Mesenteric fat pad (tissue), 1 donor: ENCODE measurements around the gene DENND2A. TPM values are rescaled to one million over a fixed set of nuclear protein-coding genes. Genes with fewer than 3 reads are reported as not detected.

Source experiments
- DNase-seq: peaks from one replicate; pipeline ENCODE4 v3.0.0-alpha.2; 2020; ENCODE audit warnings: low spot score
- long read RNA-seq: library from polyadenylated mRNA; unstranded; transcript quantifications from one replicate; pipeline ENCODE4 v2.0.0, GENCODE V29; 2020
- total RNA-seq: library from RNA; stranded (reverse); fragmentation: NEBNext Ultra II Directional; extraction: Animal tissue kit (Norgen Biotek cat#: 25700); gene quantifications from one replicate; pipeline ENCODE4 v1.2.1, GENCODE V29; 2021
- donor health status: DM: yes; HTN: yes; CAD: no.

The DENND2A gene
- total RNA-seq = 24.6 TPM
- long read RNA-seq, partial matches to known transcripts = 9 of 29 reads
- long read RNA-seq, other reads (novel, unspliced or antisense) = 15 of 29 reads

GRCh38 chr7:140640727-140641523 is at the start of gene DENND2A:
Gene DENND2A, minus strand, starts transcription at chr7:140640813. Its CDS starts 38,416 bp downstream, at chr7:140602397.
- peak; percentile 92 for DNase-seq

DNA sequence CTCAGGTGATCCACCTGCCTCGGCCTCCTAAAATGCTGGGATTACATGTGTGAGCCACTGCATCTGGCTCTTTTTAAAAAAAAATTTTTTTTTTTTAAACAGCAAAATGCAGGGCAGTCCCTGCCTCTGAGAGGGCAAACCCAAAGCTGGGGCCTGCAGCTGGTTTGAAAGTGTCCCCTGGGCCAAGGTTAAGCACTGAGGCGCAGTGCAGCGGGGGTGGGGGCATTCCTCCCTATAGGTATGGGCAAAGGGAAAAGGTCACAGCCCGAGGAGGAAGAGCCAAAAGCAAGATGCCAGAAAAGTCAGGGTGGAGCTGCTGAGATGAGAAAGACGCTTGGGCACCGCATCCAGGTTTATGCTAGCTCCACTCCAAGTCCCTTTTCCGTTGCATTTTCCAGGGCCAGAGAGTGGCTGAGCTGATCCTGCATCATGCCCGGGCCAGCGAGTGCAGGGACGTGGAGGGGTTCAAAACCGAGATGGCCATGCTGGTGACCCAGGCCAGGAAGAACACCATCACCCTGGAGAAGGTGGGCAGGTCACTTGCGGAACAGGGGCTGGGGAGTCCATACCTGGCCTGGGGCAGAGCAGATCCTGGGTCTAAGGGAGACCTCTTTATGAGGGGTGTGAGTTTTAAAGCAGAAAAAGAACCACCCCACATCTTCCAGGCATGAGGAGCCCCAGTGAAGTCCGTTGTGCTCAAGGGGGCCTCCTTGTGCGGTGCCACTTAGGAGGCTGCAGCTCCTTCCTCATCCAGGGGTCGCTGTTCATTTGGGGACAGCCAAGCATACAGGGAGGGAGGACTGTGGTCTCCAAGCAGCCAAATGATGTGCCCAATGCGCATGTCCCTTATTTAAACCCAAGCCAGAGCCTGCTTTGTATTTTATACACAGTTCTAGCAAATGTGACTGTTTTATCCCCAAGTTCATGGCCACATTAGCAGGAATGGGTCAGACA is 48.9 kb upstream of the DENND2A start:
- peak; percentile 72 for DNase-seq

- DNase-seq = peak; percentile 60
Observed at GRCh38 chr7:140688341-140688740, 47.7 kb upstream of the DENND2A start.

GRCh38 chr7:140686921-140687320 is 46.3 kb upstream of the DENND2A start:
- DNase-seq = peak; percentile 71

GRCh38 chr7:140685407-140686087 is 44.9 kb upstream of the DENND2A start:
- peak; percentile 81 for DNase-seq

DNA sequence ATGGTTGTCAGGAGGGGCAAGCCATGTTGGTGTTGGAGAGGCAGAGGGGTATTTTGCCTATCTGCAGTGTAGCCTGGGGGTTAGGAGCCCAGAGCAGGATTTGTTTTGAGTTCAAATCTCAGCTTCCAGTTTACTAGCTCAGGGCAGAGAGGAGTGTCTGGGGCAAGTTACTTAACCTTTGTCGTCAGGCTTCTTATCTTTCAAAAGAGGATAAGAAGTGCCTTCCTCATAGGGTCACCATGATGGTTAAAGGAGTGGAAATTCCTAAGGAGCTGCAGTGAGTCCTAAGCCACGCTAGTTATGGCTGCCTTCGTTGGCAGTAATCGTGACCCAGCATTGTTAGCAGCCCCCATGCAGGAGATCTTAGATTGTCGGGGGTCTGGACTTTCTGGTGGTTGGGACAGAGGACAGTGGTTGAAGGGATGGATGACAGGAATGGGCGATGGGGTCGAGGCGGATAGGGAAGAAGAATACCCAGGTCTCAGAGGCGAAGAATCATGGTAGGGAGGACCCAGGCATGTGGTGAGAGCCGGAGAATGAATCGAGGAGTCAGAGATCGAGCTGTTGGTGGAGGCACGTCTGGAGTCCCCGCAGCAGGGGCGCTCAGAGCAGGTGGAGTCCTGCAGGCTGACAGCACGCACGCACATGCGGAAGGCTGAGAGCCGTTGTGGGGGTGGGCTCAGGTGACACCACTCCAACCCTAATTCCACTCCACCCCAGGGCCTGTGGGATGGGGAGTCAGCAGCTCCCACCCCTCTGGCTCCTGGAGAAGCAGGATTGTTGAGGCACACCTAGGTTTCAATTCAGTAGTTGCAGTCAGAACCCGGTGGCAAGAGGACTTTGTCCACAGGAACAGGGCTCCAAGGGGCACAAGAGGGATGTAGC is 43.7 kb upstream of the DENND2A start:
- DNase-seq = peak; percentile 30

DNA sequence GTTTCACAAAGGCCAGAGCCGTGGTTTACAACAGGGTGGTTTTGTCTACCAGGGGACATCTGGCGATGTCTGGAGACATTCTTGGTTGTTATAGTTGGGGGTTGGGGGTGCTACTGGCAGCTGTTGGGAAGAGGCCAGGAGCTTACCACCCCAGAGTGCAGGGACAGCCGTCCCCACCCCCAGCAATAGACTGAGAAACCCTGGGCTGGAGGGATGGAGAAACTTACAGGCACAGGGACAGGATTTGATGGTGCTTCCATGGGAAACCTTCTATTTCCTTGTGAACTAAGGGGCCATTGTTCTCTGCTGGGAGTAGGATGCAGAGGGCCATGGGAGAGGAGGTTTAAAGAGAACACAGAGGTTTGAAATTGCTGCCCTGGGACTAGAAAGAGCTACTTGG is 43.0 kb upstream of the DENND2A start:
- peak; percentile 60 for DNase-seq

DNA sequence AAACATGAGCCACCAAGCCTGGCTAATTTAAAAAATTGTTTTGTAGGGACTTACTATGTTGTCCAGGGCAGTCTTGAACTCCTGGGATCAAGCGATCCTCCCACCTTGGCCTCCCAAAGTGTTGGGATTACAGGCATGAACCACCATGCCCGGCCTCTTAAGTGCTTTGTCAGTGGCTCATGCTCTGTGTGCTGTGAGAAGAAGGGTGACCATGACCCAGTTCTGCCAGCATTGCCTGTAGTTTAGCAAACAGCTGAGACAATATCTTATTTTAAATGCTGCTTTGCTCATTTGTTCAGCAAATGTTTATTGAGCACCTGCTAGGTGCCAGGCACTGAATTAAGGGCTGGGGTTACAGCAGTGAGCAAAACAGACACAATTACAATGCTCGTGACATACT is 41.2 kb upstream of the DENND2A start:
- peak; percentile 14 for DNase-seq

- peak; percentile 33 for DNase-seq
Observed at GRCh38 chr7:140680886-140681285, 40.3 kb upstream of the DENND2A start.

- peak; percentile 26 for DNase-seq
Observed at GRCh38 chr7:140679186-140679585, 38.6 kb upstream of the DENND2A start.

GRCh38 chr7:140678816-140679130 is 38.2 kb upstream of the DENND2A start:
- no peak for DNase-seq

DNA sequence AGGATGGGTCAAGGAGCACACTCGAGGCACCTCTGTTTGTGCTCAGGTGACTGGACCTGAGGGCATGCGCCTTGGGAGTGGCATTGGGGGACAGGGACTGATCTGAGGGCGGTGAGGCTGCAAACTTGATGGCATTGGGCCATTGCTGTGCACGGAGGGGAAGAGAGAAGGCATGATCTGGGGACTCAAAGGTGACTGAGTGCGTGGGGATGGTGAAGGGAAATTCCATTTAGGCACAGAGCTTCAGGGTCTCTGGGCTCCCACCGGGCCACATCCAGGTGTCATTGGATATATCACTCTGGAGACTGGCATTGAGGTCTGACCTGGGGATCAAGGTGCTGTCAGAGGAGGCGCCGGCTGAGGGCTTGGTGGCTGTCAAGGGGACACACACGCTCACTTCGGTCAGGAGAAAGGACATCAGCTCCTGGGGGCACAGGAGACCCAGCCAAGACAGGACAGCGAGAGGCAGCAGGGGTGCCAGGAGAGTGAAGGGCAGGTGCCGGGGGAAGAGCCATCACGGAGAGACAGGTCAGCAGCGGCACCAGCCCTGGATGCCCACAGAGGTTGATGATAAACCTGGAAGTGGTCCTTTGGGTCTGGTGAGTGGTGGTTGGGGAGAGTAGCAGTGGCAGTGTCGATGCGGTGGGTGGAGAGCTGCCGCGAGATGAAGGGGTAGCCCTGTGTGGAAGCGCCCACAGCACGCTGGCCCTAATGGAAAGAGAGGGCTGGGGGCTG is 37.6 kb upstream of the DENND2A start:
- DNase-seq = peak; percentile 78

DNA sequence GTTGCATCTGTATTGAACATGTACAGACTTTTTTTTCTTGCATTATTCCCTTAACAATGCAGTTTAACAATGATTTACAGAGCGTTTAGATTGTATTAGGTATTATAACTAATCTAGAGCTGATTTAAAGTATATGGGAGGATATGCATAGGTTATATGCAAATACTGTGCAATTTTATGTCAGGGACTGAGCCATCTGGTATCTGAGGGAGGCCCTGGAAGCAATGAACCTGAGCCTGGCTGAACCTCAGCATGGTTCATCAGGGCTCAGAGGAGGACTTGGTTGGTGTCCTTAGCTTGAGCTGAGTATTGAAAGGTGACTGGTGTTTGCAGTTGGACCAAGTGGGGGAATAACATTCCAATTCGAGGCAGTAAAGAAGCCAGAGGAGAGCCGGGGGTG is 36.9 kb upstream of the DENND2A start:
- peak; percentile 24 for DNase-seq

DNA sequence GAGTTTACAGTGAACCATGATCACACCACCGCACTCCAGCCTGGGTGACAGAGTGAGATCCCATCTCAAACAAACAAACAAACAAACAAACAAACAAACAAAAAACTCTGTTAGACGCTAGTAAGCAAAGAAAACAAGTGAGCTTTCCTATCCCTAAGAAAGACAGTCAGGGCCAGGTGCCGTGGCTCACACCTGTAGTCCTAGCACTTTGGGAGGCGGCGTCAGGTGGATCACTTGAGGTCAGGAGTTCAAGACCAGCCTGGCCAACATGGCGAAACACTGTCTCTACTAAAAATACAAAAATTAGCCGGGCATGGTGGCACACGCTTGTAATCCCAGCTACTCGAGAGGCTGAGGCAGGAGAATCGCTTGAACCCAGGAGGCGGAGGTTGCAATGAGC is 36.3 kb upstream of the DENND2A start:
- DNase-seq = peak; percentile 9

GRCh38 chr7:140676306-140676705 is 35.7 kb upstream of the DENND2A start:
- DNase-seq = no peak

- DNase-seq = no peak
Observed at GRCh38 chr7:140675726-140676125, 35.1 kb upstream of the DENND2A start.

DNA sequence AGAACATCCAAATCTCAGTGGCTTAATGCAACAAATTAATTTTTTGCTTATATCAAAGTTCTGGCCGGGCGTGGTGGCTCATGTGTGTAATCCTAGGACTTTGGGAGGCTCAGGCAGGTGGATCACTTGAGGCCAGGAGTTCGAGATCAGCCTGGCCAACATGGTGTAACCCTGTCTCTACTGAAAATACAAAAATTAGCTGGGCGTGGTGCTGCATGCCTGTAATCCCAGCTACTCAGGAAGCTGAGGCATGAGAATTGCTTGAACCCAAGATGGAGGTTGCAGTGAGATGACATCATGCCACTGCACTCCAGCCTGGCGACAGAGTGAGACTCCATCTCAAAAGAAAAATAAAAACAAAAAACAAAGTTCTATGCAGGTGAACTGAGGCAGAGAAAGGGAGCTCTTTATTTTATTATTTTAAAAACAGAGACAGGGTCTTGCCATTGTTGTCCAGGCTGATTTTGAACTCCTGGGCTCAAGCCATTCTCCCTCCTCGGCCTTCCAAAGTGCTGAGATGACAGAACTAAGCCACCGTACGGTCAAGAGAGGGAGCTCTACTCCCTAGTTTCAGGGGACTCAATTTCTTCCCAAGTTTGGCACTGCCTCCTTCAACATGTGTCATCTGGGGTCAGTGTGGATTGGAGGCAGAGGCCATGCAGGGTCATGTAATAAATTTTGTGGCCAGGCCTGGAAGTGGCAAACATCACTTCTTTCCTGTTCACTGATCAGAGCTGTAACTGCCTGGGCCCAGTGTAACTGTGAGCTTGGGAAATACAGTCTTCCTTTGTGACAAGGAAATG is 34.5 kb upstream of the DENND2A start:
- no peak for DNase-seq

GRCh38 chr7:140674356-140674800 is 33.8 kb upstream of the DENND2A start:
- DNase-seq = no peak

DNA sequence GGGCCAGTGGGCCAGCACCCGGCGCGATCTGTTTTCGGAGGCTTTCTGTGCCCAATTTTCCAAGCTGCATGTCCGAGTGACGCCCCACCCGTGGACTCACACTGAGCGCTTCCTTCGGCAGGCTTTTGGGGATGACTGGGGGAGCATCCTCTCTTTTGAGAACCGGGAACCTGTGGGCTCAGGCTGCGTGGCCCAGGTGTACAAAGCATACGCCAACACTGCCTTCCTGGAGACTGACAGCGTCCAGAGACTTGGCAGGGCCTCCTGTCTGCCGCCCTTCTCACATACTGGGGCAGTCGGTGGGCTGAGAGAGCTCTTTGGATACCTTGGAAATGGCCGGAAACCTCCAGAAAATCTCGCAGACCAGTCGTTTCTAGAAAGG is 33.2 kb upstream of the DENND2A start:
- no peak for DNase-seq
